Naive thymus-derived CD4-positive, alpha-beta T cell (primary cell): Measurements from ENCODE around the gene SLC35B4. TPM values are rescaled to one million over a fixed set of nuclear protein-coding genes. Genes with fewer than 3 reads are reported as not detected.

Experiments
- ATAC-seq: fragments of 150-1000 bp; cut with Tn5 transposase; 2 replicates; pipeline ENCODE4 v1.10.0; 2021; ENCODE audit warnings: mild to moderate bottlenecking, moderate library complexity
- CTCF ChIA-PET: fragments of 350-600 bp; sonication (Branson Sonifier 250); formaldehyde crosslinking; loops from one replicate; lab custom pipeline; 2021; ENCODE audit warnings: antibody characterized with exemption; lab: Charles Lee
- POLR2A ChIA-PET: fragments of 350-600 bp; sonication (Branson Sonifier 250); formaldehyde crosslinking; loops from one replicate; lab custom pipeline; 2021; ENCODE audit warnings: antibody characterized with exemption, inconsistent platforms; lab: Charles Lee
- DNase-seq, 9 donors: peaks; one replicate each; pipeline versions ENCODE4 v3.0.0 to v3.0.0-alpha.2; 2020 to 2022; ENCODE audit warnings: mixed read lengths in 1 of 9
- H3K27ac ChIP-seq: one replicate; pipeline ENCODE4 v1.7.0; 2013; ENCODE audit warnings: mild to moderate bottlenecking, low read depth, low read length, moderate library complexity
- H3K27me3 ChIP-seq, 2 donors: one replicate each; pipeline ENCODE4 v1.7.0; 2013; ENCODE audit warnings: low read length in 2 of 2, mild to moderate bottlenecking in 2 of 2, moderate library complexity in 2 of 2; ENCODE audit not compliant: control insufficient read depth in 2 of 2, insufficient read depth in 2 of 2
- H3K36me3 ChIP-seq, 3 experiments: 1 replicate in 2 of 3; 2 replicates in 1 of 3; pipeline ENCODE4 v1.7.0; 2013; ENCODE audit warnings: low read length in 3 of 3, mild to moderate bottlenecking in 3 of 3, moderate library complexity in 1 of 3; ENCODE audit not compliant: insufficient read depth in 3 of 3, control insufficient read depth in 2 of 3
- H3K4me1 ChIP-seq, 2 donors: one replicate each; pipeline ENCODE4 v1.7.0; 2013; ENCODE audit warnings: low read length in 2 of 2, mild to moderate bottlenecking in 2 of 2, moderate library complexity in 1 of 2; ENCODE audit not compliant: control insufficient read depth in 2 of 2, insufficient read depth in 2 of 2
- H3K4me3 ChIP-seq: 2 replicates; pipeline ENCODE4 v1.7.0; 2013; ENCODE audit warnings: mild to moderate bottlenecking, low read length
- H3K9me3 ChIP-seq, 3 experiments: 1 replicate in 2 of 3; 2 replicates in 1 of 3; pipeline ENCODE4 v1.7.0; 2013; ENCODE audit warnings: low read length in 3 of 3; ENCODE audit not compliant: control insufficient read depth in 2 of 3
- H3K27ac Mint-ChIP-seq, 9 donors: one replicate each; pipeline ENCODE4 v1.8.0; 2020 to 2022; ENCODE audit warnings: mixed read lengths in 9 of 9, mild to moderate bottlenecking in 8 of 9, moderate library complexity in 5 of 9, inconsistent platforms in 2 of 9
- H3K27me3 Mint-ChIP-seq, 5 donors: one replicate each; pipeline ENCODE4 v1.8.0; 2021 to 2022; ENCODE audit warnings: mixed read lengths in 5 of 5, mild to moderate bottlenecking in 1 of 5
- H3K36me3 Mint-ChIP-seq, 5 donors: one replicate each; pipeline ENCODE4 v1.8.0; 2020 to 2022; ENCODE audit warnings: mixed read lengths in 5 of 5, mild to moderate bottlenecking in 3 of 5, inconsistent platforms in 1 of 5
- H3K4me1 Mint-ChIP-seq, 7 donors: one replicate each; pipeline ENCODE4 v1.8.0; 2020 to 2022; ENCODE audit warnings: mixed read lengths in 7 of 7, mild to moderate bottlenecking in 3 of 7, inconsistent platforms in 1 of 7
- H3K4me3 Mint-ChIP-seq, 10 donors: one replicate each; pipeline ENCODE4 v1.8.0; 2020 to 2022; ENCODE audit warnings: mild to moderate bottlenecking in 10 of 10, mixed read lengths in 10 of 10, moderate library complexity in 6 of 10, inconsistent platforms in 2 of 10
- H3K9me3 Mint-ChIP-seq, 11 donors: one replicate each; pipeline ENCODE4 v1.8.0; 2020 to 2022; ENCODE audit warnings: mixed read lengths in 11 of 11, mild to moderate bottlenecking in 4 of 11, inconsistent platforms in 1 of 11, moderate library complexity in 1 of 11
- intact Hi-C, 2 donors: fragments of 100-400 bp; cut with micrococcal nuclease; formaldehyde crosslinking; loops; one replicate each; pipeline ENCODE4 v1.15.1; 2023
- polyA plus RNA-seq, 2 donors: library from polyadenylated mRNA; unstranded; fragments of 300-500 nt; fragmentation: Illumina TruSeq; gene quantifications; one replicate each; pipeline ENCODE4 v1.2.3, GENCODE V29; 2021
- total RNA-seq, 6 experiments: library from RNA in 5 of 6; stranded (reverse) in 5 of 6; gene quantifications; 1 replicate in 5 of 6; 2 replicates in 1 of 6; pipeline ENCODE4 v1.2.3 and lab custom pipeline; 2021 to 2026

SLC35B4 gene
- total and polyA plus RNA-seq, 7 experiments from 2014 or later = 9.8 to 19.2 (median 12.2) TPM

DNA sequence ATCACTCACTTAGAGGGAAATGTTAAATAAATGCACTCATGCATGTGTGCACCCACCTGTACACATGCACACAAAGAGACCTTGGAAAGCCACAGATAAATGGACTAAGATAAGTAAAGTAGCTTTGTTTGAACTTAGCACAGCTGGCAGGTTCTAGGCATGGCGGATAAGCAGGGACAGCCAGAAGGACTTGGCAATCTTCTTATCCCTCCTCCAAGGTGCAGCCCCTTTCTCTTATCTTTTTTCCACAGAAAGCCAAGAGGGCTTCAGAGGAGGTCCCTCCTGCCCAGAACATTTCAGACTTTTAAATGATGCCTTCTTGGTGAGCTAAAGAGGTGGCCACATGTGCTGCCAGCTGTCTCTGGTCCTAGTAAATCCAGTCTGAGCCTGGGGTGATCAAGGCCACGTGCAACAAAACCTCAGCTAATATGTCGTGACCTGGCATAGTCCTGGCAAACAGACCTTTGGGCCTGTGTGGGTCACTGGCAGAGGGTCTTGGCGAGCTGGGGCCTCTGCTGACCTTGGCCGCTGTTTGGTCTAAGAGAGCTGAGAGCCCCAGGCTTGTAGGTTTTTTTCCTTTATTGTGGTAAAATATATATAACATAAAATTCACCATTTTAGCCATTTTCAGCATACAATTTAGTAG is 43.2 kb upstream of the SLC35B4 start:
- CTCF ChIA-PET = interaction anchor here (0.6 to 1.2 kb wide), 2 partner anchors 43 to 1080 kb away, joined by 3 to 5 read pairs; partner anchors contain the start of gene SLC35B4
- POLR2A ChIA-PET = no interaction called here
- Histone ChIP-seq H3K27me3 (no peaks in the 10 kb centered on the region), H3K36me3 (no peaks in the 10 kb centered on the region), H3K9me3 (no peaks in the 10 kb centered on the region), H3K4me1 (no peaks in the 10 kb centered on the region), H3K27ac (no peak overlapping the region), H3K4me3 (no peak overlapping the region)
- DNase-seq = no peak
- Mint-ChIP-seq H3K9me3 (no peaks in the 10 kb centered on the region), H3K27me3 (peaks cover 3 to 20% (median 5%) of the 10 kb centered on the region in 5 donors), H3K4me1 (peaks cover 0 to 3% (median 0%) of the 10 kb centered on the region in 7 donors), H3K4me3 (no peak overlapping the region), H3K36me3 (no peaks in the 10 kb centered on the region), H3K27ac (no peak overlapping the region)
- intact Hi-C loops = loop anchor here in 1 of 2 donors (5.0 kb wide), 1 partner anchor 152 kb away; no protein-coding TSS in a partner anchor
- no peak for ATAC-seq

DNA sequence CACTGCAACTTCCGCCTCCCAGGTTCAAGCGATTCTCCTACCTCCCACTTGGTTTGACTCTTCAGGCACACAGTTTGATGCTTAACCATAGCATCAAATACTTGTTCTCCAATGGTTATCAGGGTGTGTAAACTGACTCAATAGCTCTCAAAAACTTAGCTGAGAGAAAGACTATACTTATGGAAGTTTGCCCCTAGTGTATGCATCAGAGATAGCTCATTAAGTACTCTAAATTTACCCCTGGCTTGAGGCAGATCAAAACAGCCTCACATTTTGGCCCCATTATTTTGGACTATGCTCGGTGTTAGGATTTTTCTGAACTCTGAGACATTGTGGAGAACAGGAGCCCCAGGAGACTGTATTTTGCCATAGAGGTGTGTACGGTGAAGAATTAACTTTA is 40.8 kb upstream of the SLC35B4 start:
- Histone ChIP-seq H3K27ac (no peak overlapping the region), H3K9me3 (no peaks in the 10 kb centered on the region), H3K27me3 (no peaks in the 10 kb centered on the region), H3K4me1 (no peaks in the 10 kb centered on the region), H3K36me3 (no peaks in the 10 kb centered on the region), H3K4me3 (no peak overlapping the region)
- H3K27ac Mint-ChIP-seq = no peak overlapping the region
- peaks cover 0 to 10% (median 5%) of the 10 kb centered on the region in 5 donors for H3K27me3 Mint-ChIP-seq
- H3K36me3 Mint-ChIP-seq = no peaks in the 10 kb centered on the region
- intact Hi-C loops = loop anchor here in 1 of 2 donors (5.0 kb wide), 1 partner anchor 155 kb away; no protein-coding TSS in a partner anchor
- H3K9me3 Mint-ChIP-seq = peaks cover 0 to 1% (median 0%) of the 10 kb centered on the region in 11 donors
- ATAC-seq (no peak), DNase-seq (no peak)
- CTCF ChIA-PET = interaction anchor here (0.6 kb wide), 1 partner anchor 41 kb away, joined by 3 read pairs; no protein-coding TSS in a partner anchor
- H3K4me3 Mint-ChIP-seq = no peak overlapping the region
- POLR2A ChIA-PET = interaction anchor here (1.6 kb wide), 1 partner anchor 40 kb away, joined by 3 read pairs; the partner anchor contains the start of gene SLC35B4
- peaks cover 0 to 4% (median 0%) of the 10 kb centered on the region in 7 donors for H3K4me1 Mint-ChIP-seq

DNA sequence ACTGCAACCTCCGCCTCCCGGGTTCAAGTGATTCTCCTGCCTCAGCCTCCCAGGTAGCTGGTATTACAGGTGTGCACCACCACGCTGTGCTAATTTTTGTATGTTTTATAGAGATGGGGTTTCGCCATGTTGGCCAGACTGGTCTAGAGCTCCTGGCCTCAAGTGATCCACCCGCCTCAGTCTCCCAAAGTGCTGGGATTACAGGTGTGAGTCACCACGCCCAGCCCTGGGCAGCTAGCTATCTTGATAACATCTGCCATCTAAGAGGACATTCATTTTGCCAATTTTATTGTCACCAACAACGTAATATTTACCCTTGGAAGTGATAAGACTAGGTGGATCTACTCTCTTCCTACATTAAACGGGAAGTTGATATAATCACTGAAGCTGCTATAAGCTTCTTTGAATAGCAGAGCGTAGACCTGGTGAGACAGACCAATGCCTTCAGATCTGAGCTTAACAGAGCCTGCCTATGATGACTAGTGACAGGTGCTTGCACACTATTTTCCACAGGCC is 39.7 kb upstream of the SLC35B4 start:
- Mint-ChIP-seq H3K27me3 (peaks cover 0 to 6% (median 3%) of the 10 kb centered on the region in 5 donors), H3K36me3 (no peaks in the 10 kb centered on the region), H3K4me3 (no peak overlapping the region), H3K27ac (no peak overlapping the region), H3K4me1 (peaks cover 0 to 4% (median 0%) of the 10 kb centered on the region in 7 donors), H3K9me3 (peaks cover 0 to 1% (median 0%) of the 10 kb centered on the region in 11 donors)
- no peaks in the 10 kb centered on the region for H3K9me3 ChIP-seq
- CTCF ChIA-PET = no interaction called here
- no peak overlapping the region for H3K27ac ChIP-seq
- intact Hi-C loops = loop anchor here in 1 of 2 donors (5.0 kb wide), 1 partner anchor 156 kb away; no protein-coding TSS in a partner anchor
- no peak overlapping the region for H3K4me3 ChIP-seq
- ATAC-seq (no peak), DNase-seq (no peak)
- POLR2A ChIA-PET = no interaction called here
- no peaks in the 10 kb centered on the region for H3K36me3 ChIP-seq
- H3K27me3 ChIP-seq = no peaks in the 10 kb centered on the region
- H3K4me1 ChIP-seq = no peaks in the 10 kb centered on the region

- Histone ChIP-seq H3K27ac (no peak overlapping the region), H3K36me3 (no peaks in the 10 kb centered on the region), H3K4me1 (no peaks in the 10 kb centered on the region), H3K27me3 (no peaks in the 10 kb centered on the region), H3K9me3 (no peaks in the 10 kb centered on the region), H3K4me3 (no peak overlapping the region)
- Mint-ChIP-seq H3K4me3 (no peak overlapping the region), H3K27ac (no peak overlapping the region), H3K27me3 (peaks cover 0 to 6% (median 5%) of the 10 kb centered on the region in 5 donors), H3K9me3 (peaks cover 0 to 1% (median 0%) of the 10 kb centered on the region in 11 donors), H3K4me1 (peaks cover 0 to 4% (median 0%) of the 10 kb centered on the region in 7 donors), H3K36me3 (no peaks in the 10 kb centered on the region)
- ChIA-PET CTCF (interaction anchor here (1.1 kb wide), 1 partner anchor 39 kb away, joined by 3 read pairs; the partner anchor contains the start of gene SLC35B4), POLR2A (no interaction called here)
- DNase-seq = no peak
- intact Hi-C loops = loop anchor here in 1 of 2 donors (5.0 kb wide), 1 partner anchor 156 kb away; no protein-coding TSS in a partner anchor
- no peak for ATAC-seq
Observed at GRCh38 chr7:134355927-134356326, 39.2 kb upstream of the SLC35B4 start.

DNA sequence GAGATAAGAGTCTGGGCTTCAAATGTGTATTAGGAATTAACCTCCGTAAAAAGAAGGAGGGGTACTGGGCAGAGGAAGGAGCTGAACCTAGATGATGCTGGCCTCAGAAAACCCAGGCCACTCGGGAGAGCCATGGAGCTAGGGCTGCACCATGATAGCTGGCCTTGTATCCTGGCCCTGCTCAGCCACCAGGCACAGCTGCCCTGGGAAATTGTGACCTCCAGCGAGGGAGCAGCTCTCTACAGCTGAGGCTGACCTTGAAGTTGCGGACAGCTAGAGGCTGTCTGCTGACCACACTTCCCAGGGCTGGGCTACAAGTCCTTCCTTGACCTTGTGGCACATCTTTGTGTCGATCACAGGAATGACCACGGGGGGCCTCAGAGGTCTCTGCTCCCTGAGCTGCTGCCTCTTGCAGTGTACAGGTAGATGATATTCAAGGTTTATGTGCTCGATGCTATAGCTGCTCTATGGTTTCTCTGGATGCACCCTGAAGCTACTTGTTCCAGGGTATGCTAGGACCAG is 38.3 kb upstream of the SLC35B4 start:
- no peak for ATAC-seq

DNA sequence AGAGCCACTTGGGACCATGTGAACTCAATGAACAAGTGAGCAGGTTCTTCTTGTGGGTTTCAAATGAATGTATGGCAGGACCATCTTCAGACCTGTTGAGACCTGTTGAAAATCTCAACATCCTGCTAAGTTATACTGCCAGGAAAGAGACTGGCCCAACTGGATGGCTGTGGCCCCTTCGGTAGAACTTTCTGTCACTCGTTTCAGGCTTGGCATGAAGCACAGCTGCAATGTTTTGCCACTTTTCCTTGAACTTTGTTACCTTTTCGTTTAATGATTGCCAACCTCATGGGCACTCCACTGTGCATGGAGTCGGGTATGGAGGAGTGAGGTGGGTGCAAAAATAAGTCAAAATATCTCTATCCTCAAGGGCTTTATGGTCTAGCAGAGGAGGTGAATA is 36.7 kb upstream of the SLC35B4 start:
- ChIA-PET POLR2A (no interaction called here), CTCF (no interaction called here)
- H3K4me1 Mint-ChIP-seq = peaks cover 0 to 4% (median 0%) of the 10 kb centered on the region in 7 donors
- no peaks in the 10 kb centered on the region for H3K4me1 ChIP-seq
- no peaks in the 10 kb centered on the region for H3K9me3 ChIP-seq
- no peak overlapping the region for H3K27ac ChIP-seq
- DNase-seq (no peak), ATAC-seq (no peak)
- no peaks in the 10 kb centered on the region for H3K36me3 ChIP-seq
- peaks cover 0 to 1% (median 0%) of the 10 kb centered on the region in 11 donors for H3K9me3 Mint-ChIP-seq
- H3K27me3 ChIP-seq = no peaks in the 10 kb centered on the region
- H3K4me3 ChIP-seq = no peak overlapping the region
- intact Hi-C loops = no loop called here
- no peak overlapping the region for H3K4me3 Mint-ChIP-seq
- peaks cover 0 to 3% (median 0%) of the 10 kb centered on the region in 5 donors for H3K36me3 Mint-ChIP-seq
- peaks cover 0 to 14% (median 11%) of the 10 kb centered on the region in 5 donors for H3K27me3 Mint-ChIP-seq
- H3K27ac Mint-ChIP-seq = no peak overlapping the region

More for the DNA sequence above, 38.3 kb upstream of the SLC35B4 start:
- H3K36me3 Mint-ChIP-seq = no peaks in the 10 kb centered on the region
- no peaks in the 10 kb centered on the region for H3K27me3 ChIP-seq
- peaks cover 0 to 8% (median 4%) of the 10 kb centered on the region in 5 donors for H3K27me3 Mint-ChIP-seq
- H3K9me3 Mint-ChIP-seq = peaks cover 0 to 1% (median 0%) of the 10 kb centered on the region in 11 donors
- H3K27ac ChIP-seq = no peak overlapping the region
- no peaks in the 10 kb centered on the region for H3K36me3 ChIP-seq
- ChIA-PET POLR2A (no interaction called here), CTCF (interaction anchor here (1.1 kb wide), 1 partner anchor 38 kb away, joined by 3 read pairs; the partner anchor contains the start of gene SLC35B4)
- H3K9me3 ChIP-seq = no peaks in the 10 kb centered on the region
- DNase-seq = no peak
- no peak overlapping the region for H3K4me3 ChIP-seq
- no peak overlapping the region for H3K27ac Mint-ChIP-seq
- H3K4me1 ChIP-seq = no peaks in the 10 kb centered on the region
- H3K4me3 Mint-ChIP-seq = no peak overlapping the region
- peaks cover 0 to 4% (median 0%) of the 10 kb centered on the region in 7 donors for H3K4me1 Mint-ChIP-seq
- intact Hi-C loops = loop anchor here in 1 of 2 donors (5.0 kb wide), 1 partner anchor 157 kb away; no protein-coding TSS in a partner anchor
